ENCODE measurements around the gene OR2W1.

The OR2W1 gene, protein sequence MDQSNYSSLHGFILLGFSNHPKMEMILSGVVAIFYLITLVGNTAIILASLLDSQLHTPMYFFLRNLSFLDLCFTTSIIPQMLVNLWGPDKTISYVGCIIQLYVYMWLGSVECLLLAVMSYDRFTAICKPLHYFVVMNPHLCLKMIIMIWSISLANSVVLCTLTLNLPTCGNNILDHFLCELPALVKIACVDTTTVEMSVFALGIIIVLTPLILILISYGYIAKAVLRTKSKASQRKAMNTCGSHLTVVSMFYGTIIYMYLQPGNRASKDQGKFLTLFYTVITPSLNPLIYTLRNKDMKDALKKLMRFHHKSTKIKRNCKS

DNA sequence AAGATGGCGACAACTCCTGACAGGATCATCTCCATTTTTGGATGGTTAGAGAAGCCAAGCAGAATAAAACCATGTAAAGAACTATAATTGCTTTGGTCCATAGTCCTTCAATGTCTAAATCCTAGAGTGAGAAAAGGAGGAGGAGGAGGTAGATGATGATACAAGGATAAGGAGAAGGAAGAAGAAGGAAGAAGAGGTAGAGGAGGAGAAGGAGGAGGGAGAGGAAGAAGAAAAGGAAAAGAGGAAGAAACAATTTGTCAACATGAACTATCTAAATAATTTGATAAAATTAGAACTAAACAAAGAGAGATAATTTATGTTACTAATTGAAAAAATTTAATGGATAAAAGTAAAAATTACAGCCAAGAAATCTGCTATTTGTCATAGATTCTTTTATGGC is at the start of gene OR2W1:
TSS of gene OR2W1 (minus strand) at position 101 of the 400 bp plus-strand sequence. CDS start at position 101, 0 bp downstream.
- no peak for DNase-seq (ENCODE audit: low read depth)

DNA sequence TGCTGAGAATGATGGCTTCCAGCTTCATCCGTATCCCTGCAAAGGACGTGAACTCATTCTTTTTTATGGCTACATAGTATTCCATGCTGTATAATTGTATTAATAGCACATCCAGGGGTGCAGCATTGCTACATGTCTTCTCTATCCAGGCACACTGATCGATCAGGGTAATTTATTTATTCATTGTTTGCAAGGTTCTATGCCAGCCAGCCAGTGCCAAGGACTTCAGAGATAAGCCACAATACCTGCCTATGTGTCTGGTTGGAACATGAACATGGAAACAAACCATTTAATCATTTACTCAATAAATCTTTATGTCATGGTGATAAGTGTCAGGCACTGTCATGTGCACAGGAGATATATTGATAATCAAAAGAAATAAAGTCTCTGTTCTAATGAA is 48.0 kb upstream of the OR2W1 start:
- no peak for DNase-seq (ENCODE audit: low read depth)

DNA sequence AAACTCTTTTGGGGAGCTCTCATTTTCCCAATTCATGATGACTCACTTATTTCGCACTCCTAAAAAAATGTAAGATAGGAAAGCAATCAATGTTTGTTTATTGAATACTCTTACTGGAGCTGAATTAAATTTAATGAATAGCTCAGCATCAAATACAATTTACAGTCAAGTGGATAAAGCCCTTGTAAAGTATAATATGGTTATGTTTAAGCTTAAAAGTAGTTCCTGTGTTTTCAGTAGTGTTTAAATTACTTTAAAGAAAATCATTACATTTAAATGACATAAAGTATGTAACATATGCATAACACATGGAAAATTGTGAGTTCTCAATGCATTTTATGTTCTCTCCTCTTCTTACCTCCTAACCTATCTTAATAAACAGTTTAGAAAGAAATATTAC is 42.2 kb upstream of the OR2W1 start, which contains the start of gene OR2B3:
TSS of gene OR2B3 (minus strand) at position 101 of the 400 bp plus-strand sequence. CDS start at position 36, 65 bp downstream.
- no peak for DNase-seq (ENCODE audit: low read depth)

DNA sequence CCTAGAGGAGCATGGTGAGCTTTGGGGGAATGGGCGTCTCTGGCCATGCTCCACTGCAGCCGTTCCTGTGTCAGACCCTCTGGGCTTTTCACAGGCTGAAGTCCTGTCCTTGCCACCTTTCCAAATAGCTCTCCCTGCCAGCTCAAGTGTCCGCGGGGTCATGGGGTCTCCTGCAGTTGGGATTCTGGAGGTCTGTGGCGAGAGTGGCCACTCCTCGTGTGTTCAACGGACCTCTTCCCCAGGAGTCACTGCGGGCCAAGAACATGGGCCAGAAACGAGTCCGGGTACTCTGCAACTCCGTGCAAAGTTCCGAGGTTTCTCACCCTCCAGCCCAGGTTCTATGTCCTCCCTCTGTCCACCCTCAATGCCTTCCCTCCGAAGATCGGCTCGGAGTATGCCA is 37.5 kb upstream of the OR2W1 start:
- DNase-seq (ENCODE audit: low read depth), result no peak

DNA sequence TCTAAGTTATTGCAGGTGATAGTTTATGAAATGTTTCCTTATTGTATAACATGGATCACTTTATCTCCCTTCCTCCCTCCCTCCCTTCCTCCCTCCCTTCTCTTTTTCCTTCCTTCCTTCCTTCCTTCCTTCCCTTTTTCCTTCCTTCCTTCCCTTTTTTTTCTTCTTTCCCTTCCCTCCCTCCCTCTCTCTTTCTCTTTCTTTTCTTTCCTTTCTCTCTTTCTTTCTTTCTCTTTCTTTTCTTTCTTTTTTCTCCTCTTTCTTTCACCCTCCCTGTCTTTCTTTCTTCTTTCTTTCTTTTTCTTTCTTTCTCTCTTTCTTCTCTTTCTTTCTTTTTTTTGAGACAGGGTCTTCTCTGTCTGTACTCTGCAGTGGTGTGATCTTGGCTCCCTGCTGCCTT is 36.3 kb upstream of the OR2W1 start:
- DNase-seq (ENCODE audit: low read depth), result no peak

DNA sequence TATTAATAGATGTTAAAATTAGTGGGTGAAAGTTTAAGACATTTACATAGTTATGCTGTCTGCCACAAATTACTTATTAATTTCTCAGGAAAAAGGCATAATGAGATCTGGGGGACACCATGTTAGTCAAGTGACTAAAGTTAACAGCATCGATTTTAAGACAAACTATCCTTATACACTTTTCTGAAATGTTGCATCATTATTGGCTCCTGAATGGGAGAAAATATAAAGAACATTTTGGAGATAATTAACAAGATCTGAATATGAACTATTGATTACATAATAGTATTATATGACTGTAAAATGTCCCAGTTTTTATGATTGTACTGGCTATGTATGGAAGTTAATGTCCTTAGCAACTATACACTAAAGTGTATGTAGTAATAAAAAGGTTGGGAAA is 34.2 kb upstream of the OR2W1 start:
- no peak for DNase-seq (ENCODE audit: low read depth)

DNA sequence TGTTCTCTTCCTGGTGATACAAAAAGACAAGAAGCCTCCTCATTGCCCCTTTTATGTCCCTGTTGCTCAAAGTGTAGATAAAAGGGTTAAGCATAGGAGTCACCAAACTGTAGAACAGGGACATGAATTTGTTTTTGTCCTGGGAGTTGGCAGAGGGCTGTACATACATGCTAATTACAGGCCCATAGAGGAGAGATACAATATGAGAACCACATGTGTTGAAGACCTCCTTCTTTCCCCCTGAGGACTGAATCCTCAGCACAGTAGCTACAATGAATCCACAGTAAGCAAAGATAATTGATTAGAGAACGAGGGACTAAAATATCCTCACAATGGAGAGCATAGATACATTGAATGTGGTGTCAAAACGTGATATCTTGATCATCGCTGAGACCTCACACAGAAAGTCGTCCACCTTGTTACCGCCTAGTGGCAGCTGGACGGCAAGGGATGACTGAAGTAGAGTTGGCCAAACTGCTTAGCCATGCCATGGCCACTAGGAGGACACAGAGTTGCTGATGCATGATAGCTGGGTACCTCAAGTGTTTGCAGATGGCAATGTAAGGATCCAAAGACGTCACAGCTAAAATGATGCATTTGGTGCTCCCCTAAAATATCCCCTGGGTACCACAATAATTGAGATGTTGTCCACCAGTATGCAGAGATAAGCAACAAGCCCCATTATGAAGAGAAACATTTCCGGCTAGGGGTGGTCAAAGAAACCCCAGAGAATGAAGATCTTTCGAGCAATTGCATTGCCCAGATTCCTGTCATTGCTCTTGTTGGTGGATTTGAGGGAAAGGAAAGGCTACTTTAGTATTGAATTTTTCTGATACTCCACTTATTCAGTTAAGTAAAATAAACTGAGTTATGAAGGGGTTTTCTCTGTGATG is 27.1 kb upstream of the OR2W1 start:
- DNase-seq (ENCODE audit: low read depth), result no peak

DNA sequence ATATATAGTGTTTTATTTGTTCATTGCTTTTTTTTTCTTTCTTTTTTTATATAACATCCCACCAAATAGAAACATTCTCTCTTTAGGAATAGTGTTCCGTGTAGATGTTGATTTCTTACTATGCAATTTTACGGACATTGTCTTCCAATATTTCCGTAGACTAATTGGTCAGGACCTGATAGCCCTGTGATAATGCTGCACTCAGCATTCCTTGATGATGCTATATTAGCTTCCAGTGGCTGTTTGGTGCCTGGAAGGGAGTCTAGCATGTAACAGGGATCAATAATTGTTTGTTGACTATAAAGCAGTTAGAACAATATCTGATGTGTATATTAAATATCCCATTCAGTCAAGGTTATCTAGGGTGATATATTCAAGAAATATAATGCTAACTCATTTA is 6.7 kb upstream of the OR2W1 start:
- DNase-seq (ENCODE audit: low read depth), result no peak

DNA sequence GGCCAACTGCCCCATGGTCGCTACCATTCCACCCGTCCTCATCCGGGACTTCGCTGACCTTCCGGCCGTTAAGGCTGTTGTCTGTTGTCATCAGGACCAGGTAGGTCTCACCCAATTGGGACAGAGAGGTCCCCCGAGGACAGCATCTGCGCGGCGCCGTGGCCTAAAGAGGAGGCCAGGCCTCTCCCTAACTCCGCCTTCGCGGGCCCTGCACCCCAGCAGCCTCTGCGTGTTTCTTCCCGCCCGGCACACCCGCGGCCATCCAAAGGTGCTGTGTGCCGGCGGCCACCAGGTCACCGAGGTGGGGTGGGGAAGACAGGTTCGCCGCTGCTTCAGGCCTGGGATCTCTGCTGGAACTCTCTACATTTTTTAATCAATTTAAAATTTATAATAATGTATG is 9.0 kb downstream of the OR2W1 start:
- DNase-seq (ENCODE audit: low read depth), result no peak

DNA sequence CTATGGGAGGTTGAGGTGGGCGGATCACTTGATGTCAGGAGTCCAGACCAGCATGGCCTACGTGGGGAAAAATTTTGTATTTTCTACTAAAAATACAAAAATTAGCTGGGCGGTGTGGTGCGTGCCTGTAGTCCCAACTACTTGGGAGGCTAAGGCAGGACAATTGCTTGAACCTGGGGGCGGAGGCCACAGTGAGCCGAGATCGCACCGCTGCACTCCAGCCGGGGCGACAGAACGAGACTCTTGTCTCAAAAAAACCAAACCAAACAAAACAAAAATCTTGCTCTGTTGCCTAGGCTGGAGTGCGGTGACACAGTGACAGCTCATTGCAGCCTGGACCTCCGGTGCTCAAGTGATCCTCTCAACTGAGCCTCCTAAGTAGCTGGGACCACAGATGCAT is 16.2 kb downstream of the OR2W1 start:
- no peak for DNase-seq (ENCODE audit: low read depth)

DNA sequence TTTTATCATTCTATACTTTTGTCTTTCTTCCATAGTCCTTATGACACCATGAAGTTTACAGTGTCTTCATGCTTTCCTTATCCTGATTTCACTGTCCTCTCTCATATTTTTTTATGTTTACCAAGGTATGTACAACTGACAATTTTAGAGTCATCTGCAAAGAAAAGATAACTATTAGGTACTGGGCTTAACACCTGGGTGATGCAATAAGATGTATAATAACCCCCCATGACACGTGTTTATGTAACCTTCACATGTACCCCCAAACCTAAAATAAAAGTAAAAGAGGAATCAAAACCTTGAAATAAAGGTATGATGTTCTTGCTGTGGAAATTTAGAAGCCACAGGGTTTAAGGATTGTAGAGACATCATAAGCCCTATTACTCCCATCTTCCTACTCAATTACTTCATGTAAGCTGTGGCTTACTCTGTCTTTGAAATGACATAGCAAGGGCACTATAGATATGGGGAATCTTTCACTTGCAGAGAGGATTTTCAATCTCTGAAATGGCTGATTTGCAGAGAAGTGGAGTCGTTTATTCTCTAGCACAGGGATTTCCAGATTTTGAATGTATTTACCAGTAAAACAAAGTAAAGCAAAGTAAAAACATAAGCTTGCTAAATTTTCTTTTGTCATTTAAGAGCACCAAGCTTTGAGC is 18.9 kb downstream of the OR2W1 start:
- DNase-seq (ENCODE audit: low read depth), result no peak

DNA sequence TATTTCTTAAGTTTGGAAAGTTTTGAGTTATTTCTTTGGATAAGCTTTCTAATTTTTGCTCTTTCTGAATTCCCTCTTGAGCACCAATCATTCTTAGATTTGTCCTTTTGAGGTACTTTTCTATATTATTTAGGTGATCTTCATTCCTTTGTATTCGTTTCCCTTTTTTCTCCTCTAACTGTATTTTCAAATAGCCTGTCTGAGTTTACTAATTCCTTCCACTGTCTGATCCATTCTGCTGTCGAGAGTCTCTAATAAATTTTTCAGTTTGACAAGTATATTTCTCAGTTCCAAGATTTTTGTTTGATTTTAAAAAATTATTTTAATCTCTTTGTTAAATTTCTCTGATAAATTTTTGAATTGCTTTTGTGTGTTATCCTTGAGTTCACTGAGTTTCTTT is 23.5 kb downstream of the OR2W1 start:
- no peak for DNase-seq (ENCODE audit: low read depth)

DNA sequence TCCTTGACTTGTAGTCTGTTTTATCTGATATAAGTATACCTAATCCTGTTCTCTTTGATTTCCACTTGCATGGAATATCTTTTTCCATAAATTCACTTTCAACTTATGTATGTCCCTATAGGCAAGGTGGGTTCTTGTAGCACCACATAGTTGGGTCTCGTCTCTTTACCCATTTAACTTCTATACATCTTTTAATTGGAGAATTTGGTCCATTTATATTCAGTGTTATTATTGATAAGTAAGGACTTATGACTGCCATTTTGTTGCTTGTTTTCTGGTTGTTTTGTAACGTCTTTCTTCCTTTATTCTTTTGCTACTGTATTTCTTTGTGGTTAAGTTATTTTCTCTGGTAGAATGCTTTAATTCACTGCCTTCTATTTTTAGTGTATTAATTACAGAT is 25.3 kb downstream of the OR2W1 start:
- DNase-seq (ENCODE audit: low read depth), result no peak

DNA sequence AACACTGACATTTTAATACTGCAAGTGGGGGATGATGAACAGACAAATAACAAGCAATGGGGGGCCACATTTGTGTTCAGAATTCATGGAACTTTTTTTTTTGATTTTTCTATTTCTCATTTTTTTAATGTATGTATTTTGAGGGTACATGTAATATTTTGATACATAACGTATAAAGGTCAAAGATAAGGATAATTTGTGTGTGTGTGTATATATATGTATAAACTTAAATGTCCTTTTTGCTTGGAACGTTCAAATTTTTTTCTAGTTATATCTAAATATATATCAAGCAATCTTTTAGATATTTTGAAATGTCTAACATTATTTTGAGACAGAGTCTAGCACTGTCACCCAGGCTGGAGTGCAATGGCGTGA is 27.6 kb downstream of the OR2W1 start:
- no peak for DNase-seq (ENCODE audit: low read depth)

DNA sequence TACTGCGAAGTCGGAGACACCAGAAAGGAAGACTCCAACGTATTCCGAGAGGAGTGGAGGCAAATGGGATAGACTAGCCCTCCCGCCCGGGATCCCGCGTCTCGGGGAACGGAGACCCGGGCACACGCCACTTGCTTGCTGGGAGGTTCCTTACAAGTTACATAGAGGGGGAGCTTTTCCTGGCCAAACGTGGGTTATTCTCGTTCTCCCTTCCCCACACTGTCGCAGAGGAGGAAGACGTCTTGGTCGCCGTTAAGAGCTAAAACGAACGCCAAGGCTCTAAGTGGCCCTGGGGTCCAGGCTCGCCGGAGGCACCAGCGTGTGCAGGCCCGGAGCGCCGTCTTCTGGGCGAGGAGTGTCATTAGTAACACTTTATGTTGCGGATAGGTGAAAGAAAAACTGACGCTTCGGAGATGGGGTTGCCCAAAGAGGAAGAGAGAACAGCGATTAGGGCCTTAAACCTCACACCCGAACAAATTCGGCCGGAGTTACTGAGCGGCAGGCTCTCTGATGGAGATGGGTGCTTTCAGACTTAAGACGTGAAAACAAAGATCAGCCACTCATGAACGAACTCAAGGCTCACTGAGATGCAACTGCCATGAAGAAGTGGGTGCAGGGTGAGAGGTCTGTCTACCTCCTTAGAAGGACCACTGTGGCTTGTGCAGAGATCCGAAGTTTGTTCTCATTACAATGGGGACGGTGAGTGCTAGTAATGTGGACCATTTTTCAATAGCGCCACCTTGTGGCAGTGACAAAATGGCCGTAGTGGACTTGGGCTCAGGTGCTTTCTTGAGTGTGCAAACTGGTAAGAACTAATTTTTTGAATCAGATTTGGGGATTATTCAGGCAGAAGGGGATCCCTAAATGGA is 28.2 kb downstream of the OR2W1 start:
- DNase-seq (ENCODE audit: low read depth), result peak; percentile 66

DNA sequence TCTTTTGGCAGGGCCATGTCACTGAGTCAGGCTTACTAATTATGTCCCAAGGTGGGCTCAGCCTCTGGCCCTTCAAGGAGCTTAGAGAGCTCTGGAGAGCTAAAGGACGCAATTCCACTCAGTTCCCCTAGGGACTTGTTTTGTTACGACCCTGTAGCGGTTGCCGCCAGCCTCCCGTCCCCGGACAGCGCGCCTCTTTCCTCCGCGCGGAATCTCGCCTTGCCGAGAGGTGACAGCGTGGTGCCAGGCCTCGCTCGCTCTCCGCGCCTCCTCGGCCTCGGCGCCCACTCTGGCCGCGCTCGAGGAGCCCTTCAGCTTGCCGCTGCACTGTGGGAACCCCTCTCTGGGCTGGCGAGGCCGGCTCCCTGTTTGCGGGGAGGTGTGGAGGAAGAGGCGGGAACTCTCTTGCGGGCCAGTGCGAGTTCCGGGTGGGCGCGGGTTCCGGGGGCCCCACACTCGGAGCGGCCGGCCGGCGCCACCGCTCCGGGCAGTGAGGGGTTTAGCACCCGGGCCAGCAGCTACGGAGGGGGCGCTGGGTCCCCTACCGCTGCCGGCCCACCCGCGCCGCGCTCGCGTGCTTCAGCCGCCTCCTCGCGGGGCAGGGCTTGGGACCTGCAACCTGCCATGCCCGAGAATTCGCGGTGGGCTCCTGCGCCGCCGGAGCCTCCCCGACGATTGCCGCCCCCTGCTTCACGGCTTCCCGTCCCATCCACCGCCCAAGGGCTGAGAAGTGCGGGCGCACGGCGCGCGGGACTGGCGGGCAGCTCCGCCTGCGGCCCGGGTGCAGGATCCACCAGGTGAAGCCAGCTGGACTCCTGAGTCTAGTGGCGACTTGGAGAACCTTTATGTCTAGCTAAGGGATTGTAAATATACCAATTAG is 30.0 kb downstream of the OR2W1 start:
- DNase-seq (ENCODE audit: low read depth), result no peak

DNA sequence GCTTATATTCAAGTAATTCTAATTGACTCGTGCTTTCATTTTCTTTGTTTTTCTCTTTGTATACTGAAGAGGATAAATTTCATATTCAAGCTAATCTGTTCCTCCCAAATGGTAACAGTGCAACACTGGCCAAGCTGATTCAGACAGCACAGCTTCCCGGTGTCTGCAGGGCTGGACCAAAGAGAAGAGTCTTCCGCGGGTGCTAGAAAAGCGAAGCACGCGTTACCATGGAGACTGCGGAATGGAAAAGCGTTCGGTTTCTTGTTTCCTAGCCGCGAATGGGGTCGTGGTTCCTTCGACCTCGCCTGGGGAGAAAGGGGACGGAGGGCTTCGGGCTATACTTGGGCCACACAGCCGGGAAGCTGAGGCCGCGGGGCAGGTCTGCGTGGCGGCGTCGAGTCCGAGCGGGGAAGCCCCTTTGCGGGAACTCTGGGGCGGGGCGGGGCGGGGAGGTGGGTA is 33.7 kb downstream of the OR2W1 start:
- DNase-seq (ENCODE audit: low read depth), result no peak

DNA sequence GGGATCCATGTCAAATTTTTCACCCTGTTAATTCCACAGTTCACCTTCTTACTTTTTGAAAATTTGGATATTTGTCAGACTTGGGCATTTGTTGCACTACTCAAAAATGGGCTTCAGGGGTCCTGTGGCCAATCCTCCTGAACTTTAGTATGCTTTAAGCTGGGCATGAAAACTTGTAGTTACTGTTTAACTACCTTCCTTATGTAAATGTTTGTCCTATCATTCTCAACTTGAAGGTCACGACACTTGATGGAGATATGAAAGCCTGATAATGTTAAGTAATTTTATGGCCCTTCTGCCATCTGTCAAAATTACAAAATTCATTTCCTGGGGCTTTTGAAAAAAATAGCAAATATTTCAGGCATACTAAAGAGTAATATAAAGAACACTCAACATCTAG is 35.6 kb downstream of the OR2W1 start:
- DNase-seq (ENCODE audit: low read depth), result no peak

DNA sequence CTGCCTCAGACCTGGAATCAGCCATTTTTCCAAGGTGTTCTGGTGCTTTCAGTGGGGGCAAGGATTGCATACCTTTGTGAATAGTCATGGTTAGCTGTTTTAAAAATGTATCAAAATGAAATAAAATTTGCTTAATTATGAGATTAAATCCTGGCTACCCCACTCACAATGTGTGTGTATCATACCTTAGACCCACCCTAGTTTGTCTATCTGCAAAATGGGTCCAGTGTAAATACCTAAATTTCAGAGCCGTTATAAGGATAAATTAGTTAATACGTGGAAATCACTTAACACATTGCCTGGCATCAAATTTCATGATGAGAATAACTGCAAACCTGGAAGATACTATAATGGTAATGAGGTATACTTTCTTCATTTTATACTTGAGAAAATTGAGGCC is 36.9 kb downstream of the OR2W1 start:
- DNase-seq (ENCODE audit: low read depth), result no peak

DNA sequence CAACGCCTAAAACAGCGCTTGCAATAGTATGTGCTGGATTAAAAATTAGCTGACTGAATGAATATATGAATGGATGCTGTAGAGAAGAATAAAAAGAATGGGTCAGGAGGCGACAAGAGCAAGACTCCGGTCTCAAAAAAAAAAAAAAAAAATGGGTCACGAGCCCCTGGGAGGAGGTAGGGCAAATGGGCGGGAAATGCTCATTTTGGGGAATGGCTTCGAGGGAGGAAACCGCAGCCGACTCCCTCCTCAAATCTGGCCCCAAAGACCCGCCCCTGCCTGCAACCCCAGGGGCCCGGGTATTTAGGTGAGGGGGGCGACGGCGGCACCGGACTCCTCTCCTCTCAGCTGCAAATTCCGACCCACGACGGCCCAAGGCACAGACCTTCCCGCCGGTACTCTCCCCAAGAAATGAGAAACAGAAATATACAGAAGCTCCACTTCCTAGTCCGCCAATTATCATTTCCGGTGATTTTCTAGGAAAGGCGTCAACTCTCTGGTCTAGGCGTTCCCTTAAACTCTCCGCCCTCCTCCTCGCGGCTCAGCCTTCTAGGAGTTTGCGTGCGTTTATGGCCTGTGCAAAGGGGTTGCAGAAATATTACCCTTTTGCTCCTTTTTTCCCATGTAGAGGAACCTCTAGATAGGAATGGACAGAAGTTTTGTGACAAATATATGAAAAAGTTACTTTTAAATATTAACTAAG is 39.6 kb downstream of the OR2W1 start, which contains the start of gene ZNF311:
TSS of gene ZNF311 (minus strand) at position 133 of the 703 bp plus-strand sequence. CDS start 1,361 bp downstream, outside the sequence.
- DNase-seq (ENCODE audit: low read depth), result no peak
